Measurements from ENCODE around the gene KRT39.

- TF ChIP-seq FOXP2 (optimal IDR thresholded peaks at IDR 0.05; ENCODE audit: control extremely low read depth, extremely low read length, insufficient read depth) (no peak), POLR2AphosphoS5 (IDR thresholded peaks at IDR 0.05; ENCODE audit: borderline replicate concordance, low read depth, low read length) (no peak)
Observed at GRCh38 chr17:41001795-41002194, 35.0 kb upstream of the KRT39 start.

Measured in SK-N-MC (cell line).